Cerebellar cortex (tissue), 1 donor: ENCODE data around the gene ZEB2.

Source experiments
- DNase-seq: peaks from one replicate; pipeline ENCODE4 v3.0.0-alpha.2; 2015; ENCODE audit warnings: low spot score

ZEB2 gene

DNA sequence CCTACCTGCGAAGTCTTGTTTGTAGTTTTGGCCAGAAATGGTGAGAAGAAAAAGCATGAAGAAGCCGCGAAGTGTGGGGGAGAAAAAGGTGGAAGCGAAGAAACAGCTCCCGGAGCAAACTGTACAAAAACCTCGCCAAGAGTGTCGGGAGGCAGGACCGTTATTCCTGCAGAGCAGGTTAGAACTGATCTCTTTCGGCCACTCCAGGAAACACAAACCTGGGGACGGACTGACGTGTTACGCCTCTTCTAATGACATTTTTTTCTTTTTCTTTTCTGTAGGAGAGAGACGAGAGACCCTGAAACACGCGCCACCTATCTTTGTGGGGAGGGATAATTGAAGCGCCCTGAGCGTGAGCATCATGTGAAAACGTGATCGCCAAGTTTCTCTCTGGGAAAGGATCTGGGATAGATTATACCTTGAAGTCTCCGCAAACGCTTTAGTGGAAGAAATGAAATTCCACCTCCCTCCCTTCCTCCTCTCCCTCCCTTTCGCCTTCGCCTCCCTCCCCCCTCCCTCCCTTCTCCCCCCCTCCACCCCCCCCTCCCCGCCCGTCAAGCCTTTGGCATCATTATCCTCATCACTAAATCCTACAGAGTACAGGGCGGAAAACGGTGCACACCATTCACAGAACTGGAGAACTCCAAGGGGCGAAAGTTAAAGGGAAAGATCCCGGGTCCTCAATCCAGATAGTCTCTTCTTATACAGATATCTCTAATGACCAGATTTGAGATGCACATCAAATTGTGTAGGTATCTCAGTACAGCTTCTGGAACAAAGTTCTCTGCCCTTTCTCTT, at the start of gene ZEB2:
ZEB2 (minus strand) TSS at position 186 of the 798 bp plus-strand sequence. CDS start 2,769 bp downstream, outside the sequence.
- DNase-seq: no peak

DNA sequence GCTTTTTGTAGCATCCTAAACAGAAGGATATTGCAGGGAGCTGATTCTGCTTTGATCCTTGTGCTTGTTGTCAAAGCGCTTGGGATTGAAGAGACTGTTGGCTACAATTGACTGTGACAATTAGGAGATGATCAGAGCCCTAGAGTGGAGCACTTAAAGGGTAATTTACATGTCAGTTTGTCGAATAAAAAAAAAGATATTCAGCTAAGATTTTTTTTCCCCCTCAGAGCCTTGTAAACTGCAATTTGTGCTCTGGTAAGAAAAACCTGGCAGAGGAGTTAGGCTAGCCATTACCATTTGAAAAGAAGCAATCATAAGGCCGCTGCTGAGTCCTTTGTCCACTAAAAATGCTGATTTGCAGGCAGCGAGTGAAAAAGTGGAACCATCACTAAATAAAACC, 47.8 kb upstream of the ZEB2 start:
- DNase-seq: no peak

DNA sequence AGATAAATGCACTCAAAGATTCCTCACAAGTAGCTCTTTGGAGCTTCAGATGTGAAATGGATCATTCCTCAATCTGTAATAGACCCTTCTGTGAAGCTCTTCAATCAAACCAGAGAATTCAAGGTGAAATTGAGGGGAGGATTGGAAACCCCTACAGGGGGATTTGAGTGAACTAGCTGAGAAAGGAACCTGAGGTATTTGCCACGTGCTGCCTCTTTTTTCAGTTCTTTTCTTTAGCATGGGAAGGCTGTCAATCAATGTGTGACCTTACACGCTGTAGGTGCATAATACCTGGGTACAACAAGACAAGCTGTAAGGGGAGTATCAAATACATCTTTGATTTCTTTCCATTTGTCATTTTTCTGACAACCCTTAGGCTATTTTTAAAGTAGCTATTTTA, 46.5 kb upstream of the ZEB2 start:
- no peak for DNase-seq

DNA sequence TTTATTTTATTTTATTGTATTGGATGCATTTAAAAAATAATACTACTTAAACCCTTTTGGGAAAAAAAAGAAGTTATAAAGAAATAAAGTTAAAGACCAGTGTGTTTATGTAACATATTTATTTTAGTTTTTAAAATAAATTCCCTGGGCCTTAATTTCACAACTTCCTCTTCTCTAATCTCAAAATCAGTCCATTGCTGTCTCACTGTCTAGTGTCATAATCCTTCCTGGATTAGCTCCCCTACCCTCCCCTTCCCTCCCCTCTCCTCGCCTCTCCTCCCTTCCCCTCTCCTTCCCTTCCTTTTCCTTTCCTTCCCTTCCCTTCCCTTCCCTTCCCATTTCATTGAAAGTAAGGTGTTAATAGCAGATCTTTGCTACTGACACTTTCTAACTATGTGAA, 40.3 kb upstream of the ZEB2 start:
- no peak for DNase-seq

DNA sequence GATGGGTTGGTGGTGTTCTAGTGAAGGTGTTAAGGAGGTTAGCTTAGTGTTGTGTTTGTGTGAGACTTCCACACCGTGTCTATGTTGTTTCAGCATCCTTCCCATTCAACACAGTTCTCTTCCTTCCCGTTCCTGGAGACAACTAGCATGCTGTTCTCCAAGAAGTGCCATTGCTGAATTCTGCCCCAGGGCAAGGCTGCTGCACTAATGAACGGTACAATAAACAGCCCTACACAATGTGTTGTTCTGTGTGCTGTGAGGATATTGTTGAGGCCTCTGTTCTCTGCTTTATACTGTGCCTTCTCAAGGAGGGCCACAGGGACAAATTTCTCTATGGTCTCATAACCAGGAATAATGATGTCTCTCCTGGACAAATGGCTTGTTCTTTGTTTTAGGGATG, 39.8 kb upstream of the ZEB2 start:
- DNase-seq: no peak

DNA sequence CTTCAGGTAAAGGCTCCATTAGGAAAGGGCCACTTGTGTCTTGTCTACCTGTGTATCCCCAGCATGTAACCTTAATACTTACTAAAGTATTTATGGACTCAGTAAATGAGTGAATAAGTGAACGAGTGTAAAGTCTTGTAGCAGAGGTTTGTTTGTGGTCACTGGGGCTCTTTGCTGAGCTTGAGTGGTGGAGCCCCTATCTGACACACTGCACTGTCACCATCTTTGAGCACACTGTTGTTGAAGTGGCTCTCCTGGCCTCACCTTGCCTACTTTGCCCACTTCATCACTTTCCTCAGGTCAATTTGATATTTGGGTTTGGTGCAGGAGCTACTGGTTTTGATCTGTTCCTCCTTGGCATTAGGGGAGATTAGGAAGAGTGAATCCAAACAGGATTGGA, 39.3 kb upstream of the ZEB2 start:
- no peak for DNase-seq

DNA sequence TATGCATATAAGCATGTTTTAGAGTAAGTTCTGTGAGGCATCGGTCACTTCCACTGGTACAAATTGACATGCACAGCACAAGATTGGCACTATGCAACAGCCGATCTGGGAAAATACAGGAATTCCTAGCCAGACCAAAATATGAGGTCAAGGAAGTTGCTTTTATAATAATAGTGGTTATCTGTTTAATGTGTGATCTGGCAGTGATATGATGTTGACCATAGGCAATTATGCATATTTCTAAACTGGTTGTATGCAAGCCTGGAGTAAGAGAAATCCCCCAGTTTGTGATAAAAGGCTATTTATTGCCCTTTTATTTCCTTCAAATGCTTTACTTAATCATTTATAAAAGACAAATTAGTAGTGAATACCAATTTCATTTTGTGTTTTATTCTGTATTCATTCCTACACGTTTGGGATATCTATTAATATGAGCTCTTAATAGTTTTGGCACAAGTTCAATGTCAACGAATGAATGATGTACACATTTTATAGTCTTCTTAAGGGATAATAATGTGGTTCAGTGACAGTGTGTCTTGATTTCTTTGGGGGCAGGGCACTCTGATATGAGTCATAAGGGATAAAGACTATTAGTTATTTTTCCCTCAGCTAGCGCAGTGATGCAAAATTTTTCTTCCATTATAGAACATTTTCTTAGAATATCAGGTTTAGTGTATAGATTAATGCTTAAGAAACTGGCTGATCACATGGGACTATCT, 34.7 kb upstream of the ZEB2 start:
- no peak for DNase-seq

DNA sequence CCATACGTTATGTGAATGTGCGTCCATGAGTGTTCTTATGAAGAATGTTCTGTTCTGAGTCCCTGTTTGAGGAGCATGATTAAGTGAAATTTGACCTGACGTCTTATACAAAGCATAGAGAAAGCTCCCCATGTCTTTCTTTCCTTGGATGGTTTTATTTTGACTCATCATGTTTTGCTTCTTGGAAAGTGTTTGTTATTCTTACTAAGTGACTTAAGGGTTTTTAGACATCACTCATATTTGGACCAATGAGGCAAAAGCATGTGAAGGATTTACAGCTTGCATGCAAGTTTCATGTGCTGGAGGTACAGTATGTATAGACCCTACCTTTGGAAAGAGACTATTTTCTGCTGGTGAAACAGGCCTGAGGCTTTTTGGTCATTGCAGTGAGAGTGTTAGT, 33.5 kb upstream of the ZEB2 start:
- DNase-seq: no peak

DNA sequence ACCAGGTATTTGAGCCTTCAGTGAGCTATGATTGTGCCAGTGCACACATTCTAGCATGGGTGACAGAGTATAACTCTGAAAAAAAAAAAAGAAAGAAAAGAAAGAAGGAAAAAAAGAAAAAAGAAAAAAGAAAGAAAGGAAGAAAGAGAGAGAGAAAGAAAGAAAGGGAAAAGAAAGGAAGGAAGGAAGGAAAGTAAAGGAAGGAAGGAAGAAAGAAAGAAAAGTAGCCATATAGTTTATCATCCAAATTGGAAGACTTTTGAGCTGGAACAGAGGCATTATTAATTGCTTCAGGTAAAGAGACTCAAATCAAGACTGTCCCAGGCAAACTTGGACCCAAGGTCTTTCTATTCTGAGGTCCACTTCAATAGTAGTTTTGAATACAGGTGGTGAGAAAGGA, 32.9 kb upstream of the ZEB2 start:
- no peak for DNase-seq

DNA sequence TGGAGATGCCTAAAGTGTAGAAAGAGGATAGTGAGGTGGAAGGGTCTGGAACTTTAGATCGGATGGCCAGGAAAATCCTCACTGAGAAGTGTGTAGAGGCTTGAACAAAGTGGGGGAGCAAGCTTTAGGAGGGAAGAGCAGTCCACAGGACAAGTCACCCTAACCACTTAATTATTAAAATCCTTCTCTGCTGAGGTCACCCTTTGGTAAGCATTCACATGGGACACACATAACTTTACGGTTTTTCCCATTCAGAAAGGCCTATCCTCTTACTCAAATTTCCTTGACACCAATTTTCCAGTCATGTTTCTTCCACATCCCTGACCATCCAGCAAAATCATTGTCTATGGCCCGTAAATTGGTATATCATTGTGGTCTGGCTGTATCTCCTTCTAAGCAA, 31.0 kb upstream of the ZEB2 start:
- DNase-seq: no peak

DNA sequence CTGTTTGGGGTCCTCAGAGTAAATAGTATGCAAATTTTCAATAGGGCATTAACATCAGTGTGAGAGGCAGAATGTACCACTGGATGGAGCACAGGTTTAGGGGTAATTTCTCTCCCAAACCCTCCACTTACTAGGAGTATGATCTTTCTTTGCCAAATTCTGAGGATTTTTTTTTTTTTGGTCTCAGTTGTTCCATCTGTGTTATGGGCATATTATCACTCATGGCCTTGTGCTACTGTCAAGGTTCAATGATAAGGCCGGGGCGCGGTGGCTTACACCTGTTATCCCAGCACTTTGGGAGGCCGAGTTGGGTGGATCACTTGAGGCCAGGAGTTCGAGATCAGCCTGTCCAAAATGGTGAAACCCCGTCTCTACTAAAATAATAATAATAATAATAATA, 30.2 kb upstream of the ZEB2 start:
- DNase-seq: no peak

DNA sequence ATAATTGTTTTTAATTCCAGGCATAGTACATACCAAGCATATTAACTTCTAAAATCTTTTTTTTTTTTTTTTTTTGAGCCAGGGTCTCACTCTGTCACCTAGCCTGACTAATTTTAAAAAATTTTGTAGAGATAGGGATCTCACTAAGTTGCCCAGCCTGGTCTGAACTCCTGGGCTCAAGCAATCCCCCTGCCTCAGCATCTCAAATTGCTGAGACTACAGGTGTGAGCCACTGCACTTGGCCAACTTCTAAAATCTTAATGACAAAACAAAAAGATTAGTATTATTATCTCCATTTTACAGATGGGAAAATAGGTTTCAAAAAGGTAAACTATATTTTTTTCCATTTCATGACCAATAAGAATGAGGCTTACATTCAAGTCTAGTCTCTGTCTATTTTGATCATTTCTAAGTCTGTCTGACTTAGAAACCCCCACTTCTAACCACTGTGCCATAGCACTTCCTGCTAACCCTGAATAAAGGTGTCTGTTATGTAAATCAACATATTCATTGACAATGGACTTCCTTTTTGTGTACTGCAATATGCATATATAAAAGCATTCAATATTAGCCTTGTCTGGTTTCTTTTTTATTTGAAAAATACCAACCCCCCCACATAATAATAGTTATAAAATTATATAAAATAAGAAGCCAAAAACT, 28.7 kb upstream of the ZEB2 start:
- no peak for DNase-seq

DNA sequence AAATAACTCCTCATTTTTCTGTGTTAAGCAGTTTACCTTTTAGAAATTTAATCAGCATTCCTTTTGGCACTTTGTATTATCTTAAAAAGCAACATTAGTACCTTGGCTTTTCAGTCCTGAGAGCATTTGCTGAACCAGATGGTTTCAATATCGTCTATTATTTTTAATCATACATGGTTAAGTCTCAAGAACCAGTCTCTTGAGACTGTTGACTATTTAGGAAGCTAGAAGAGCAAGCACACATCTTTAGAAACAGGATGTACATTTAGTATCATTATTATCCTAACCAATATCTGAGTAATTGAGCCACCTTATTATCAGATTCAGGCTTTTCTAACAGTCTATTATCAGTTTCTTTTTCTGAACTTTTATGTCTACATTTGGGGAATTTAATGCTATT, 28.2 kb upstream of the ZEB2 start:
- DNase-seq: no peak

DNA sequence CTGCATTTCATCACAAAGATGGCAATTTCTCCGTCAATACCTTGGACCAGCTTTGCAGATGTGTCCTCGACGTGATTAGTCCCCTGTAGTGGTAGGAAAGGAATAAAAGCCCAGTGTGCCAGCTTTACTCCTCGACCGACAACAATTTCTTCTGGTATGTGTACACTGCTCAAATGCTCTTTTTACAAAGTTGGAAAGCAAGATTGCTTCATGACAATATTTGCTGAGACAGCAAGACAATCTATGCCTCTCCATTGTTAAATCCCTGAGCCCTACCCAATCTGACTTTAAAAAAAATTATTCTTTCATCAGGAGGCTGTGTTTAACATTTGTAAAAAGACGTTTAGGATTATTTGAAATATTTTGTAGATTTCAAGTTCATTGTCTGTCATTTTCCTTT, 27.6 kb upstream of the ZEB2 start:
- no peak for DNase-seq

DNA sequence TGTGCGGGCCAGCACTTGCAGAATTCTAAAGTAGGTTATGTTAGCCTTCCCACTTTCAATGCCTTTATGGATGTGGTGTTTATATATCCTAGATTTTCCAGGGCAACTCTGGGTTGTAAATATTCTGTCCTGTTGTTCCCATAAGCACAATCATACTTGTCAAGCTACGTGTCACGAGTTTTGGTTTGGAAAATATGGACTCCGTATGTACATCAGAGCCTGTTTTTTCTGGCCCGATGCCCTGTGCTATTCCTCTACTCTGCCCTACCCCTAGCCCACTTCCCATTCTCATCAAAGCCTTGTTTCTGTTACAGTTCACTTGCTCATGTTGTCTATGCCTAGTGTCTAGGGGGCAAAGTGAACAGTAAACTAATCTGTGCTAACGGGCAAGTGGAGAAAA, 27.0 kb upstream of the ZEB2 start:
- DNase-seq: no peak

DNA sequence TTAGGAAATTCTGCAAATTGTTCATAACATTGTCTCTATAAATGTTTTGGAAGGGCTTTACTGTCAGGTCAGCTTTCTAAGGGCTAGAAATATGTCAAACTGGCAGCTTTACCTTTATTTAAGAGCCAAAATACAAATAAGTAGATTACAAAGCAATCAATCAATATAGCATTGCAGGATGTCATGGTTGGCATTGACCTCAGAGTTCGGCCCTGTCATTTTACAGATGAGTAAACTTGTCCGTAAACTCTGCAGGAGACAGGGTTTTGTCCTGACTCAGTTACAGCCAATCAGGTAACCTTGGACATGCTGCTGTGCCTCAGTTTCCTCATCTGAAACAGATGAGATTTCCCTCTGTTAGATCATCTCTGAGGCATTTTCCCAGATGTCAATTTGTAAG, 25.9 kb upstream of the ZEB2 start:
- no peak for DNase-seq

DNA sequence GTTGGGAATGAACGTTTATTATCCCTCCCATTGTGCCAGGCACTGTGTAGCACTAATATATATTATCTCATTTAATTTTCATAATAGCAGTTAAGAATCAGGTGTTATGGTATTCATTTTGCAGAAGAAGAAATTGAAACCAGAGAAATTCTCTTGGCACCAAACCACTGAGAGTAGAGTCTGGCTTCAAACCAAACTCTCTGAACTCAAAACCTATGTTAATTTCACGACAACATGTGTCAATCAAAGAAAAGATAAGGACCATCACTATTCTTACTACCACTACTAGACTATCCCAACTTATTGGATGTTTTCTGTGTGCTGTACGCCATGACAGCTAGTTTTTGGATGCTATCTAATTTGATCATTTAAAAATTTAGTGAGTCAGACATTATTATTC, 24.1 kb upstream of the ZEB2 start:
- no peak for DNase-seq

DNA sequence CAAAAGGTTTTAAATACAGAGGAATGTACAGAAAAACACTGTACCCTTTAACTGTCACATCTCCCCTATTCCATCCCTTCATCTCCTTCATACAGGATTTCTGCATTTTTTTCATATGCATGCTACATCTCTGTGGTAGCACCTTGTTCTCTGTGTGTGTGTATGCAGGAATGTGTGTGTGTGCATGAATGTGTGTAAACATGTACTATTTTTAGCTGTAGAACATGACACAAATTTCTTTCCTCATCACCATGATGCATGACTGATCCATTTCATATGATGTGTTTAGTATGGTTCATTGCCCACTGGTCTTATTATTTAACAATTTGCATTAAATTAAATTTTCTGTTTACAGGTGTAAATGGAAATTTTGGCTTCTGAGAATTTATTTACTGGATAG, 21.5 kb upstream of the ZEB2 start:
- no peak for DNase-seq

DNA sequence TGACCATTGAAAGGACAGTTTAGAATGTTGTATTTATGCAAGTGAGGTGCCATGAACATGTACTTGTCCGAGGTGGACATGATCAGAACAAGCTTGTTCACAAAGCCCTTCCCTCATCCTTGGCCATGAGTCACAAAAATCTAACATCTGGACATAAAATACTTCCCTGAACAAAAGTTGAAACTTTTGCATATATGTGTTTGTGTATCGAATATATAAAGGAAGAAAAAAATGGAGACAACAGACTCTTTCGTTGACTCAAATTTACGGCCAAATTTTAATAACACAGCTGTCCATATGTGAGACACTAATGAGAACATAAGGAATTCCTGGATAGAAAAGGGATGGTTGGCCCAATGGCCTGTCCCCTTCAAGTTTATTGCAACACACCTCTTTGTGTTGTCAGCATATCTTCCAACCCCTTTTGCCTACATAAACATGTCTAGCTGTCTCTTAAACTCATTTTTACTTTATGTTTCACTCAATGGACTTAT, 19.4 kb upstream of the ZEB2 start:
- no peak for DNase-seq

DNA sequence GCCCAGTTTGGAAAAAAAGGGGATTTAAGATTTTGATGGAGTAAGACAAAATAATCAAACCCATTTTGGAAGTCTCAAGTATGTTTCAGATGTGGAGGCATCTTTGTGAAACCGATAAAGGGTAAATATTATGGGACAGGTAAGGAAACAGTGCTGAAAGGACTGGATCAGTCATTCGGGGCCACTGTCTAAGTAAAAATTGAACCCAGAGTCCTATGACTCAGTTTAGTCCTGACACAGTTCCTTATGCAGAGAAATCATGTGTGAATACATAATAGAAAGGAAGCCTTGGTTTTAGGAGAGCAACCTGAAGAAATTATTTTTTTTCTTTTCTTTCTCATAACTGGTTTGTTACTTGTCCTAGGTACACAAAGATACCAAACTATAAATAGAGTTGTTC, 15.4 kb upstream of the ZEB2 start:
- DNase-seq: no peak

DNA sequence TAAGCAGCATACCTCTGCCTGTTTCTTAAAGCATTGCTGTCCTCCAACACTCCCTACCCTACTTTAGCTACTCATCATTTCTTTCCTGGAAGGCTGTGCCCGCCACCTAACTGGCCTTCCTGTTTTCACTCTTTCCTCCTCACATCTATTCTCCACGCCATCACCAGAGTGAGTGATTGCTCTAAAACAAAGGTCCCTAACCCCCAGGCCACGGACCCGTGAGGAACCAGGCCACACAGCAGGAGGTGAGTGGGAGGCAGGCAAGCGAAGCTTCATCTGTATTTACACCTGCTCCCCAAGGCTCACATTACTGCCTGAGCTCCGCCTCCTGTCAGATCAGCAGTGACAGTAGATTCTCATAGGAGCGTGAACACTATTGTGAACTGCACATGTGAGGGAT, 13.3 kb upstream of the ZEB2 start:
- no peak for DNase-seq

DNA sequence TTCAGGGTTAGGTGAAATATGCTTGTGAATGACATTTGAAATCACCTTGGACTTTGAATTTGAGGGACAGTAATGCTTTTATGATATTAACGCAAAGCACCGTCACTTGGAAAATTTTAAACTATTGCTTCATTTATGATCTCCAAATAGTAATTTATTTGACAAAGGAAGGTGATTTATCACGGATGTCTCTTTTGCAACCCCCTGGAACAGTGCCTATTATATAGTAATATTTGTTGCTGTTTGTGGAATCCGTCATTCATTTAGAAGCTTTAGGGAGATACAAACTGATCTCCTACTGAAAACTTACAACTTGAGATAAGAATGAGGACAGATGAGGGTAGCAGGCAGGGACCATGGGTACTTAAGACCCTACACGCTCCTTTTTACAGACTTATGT, 10.7 kb upstream of the ZEB2 start:
- DNase-seq: no peak

DNA sequence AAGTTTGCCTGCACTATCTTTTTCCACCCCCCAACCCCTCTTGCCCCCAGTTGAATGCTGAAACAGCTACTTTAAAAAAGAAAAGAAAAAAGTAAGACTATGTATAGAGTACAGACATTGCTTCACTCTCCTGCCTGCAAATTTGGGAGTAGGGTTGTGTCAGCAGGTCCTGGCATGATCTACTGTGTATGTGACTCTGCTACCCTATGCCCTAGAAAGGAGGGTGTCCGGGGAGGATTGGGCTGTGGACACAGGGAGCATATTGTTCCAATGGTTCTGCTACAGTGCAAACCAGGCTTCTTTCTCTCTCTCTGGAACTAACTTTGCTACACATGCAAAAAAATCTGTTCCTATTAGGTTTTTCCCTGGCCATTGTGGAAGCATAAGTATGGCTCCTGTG, 9.9 kb upstream of the ZEB2 start:
- DNase-seq: no peak
